T47D (cell line): Measurements from ENCODE around the gene MYRFL.

ENCODE experiments used
- DNase-seq, 2 experiments: peaks; one replicate each; pipeline versions ENCODE4 v3.0.0 to v3.0.0-alpha.2; 2011 to 2012; ENCODE audit warnings: low read depth in 1 of 2, low spot score in 1 of 2
- JUND ChIP-seq: IDR thresholded peaks from 2 replicates; pipeline ENCODE4 v1.6.1; 2012; ENCODE audit warnings: low read depth
- in situ Hi-C: cut with HindIII; loops from 2 replicates; pipeline ENCODE4 v1.10.0; 2016; ENCODE audit warnings: low sequenced_read_pairs, low pct_unique_long_range_greater_than_20kb

MYRFL gene

DNA sequence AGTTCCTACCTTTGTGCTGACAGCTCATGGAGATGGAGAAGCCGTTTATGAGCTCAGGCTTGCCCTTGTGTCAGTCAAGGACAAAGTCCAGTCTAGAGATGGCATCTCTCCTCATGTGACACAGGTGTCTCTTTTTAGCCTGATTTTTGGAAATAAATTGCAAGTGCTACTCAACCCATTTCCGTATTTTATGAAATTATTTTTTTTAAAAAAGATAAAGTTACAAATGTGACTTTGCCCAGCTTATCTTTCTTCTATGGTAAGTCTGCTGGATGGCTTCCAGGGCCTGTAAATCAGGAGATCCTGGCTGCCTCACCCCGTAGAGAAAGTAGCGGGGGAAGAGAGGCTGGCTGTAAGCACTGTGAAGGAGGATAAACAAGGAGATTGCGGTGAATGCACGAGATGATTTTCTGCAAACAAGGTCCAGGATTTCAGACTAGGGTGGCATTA lies 169.7 kb downstream of the MYRFL start:
- in situ Hi-C loops: no loop called here
- DNase-seq: no peak
- no peak for TF ChIP-seq JUND

- no peak for DNase-seq
- in situ Hi-C loops: no loop called here
- TF ChIP-seq JUND: no peak
Measured at GRCh38 chr12:69996241-69996640, 171.2 kb downstream of the MYRFL start.

GRCh38 chr12:69996722-69997121 lies 171.7 kb downstream of the MYRFL start:
- no peak for TF ChIP-seq JUND
- in situ Hi-C loops: no loop called here
- DNase-seq: no peak

GRCh38 chr12:69998011-69998410 lies 173.0 kb downstream of the MYRFL start:
- DNase-seq: no peak
- in situ Hi-C loops: no loop called here
- no peak for TF ChIP-seq JUND

- no peak for TF ChIP-seq JUND
- no peak for DNase-seq
- in situ Hi-C loops: no loop called here
Measured at GRCh38 chr12:69998922-69999321, 173.9 kb downstream of the MYRFL start.

DNA sequence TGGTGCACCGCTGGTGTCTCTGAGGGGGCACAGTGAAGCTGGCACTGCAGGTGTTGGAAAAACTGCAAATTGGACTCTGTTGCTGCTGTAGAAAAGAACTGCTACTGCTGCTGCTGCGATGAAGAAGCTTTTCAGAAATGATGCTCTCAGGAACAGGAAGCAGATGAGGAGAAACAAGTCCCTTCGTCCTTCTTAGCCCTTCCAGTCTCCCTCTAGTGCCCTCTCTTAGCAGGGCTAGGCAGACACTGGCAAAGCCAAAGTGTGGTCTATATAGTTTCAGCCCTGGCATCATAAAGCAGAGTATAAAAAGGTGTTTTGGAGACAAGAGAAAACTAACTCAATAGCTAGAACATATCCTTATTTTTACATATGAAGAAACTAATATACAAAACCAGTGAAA lies 174.5 kb downstream of the MYRFL start:
- no peak for TF ChIP-seq JUND
- peak in 1 of 2 experiments; percentile 28 for DNase-seq
- in situ Hi-C loops: no loop called here

DNA sequence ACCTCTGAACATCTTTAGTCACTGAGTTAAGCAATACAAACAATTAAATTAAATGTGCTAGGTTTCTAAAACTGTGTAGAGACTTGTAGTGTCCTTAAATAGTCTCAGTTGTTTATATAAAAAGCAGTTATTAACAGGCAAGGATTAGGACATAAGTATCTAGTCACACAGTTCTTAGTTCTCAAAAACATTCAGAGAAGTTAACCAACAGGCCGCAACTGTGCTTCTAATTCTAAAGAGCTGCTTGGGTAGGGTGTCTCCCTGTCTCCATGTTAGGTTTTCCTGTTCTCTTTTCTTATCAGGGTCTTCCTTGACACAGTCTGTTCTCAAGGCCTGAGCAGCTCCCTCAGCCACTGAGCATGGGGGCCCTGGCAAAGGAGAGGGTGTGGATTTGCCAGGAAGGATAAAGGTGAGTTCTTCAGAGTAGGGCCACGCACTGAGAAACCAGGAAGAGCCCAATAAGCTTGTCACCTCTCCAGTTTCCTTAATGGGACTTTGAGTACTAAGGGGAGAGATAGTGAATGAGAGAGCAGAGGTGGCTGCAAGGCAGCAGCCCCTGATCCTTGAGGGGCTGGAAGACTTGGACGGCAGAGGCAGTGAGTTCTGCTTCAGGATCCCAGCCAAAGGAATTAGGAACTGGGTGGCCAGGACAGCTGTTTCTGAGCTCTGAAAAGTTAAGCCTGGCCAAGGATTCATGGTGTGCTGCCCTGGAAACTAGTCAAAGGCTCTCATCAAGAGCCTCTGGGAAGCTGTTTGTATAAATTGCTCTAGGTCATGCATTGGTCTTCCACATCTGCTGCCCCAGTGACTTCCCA lies 177.3 kb downstream of the MYRFL start:
- DNase-seq: no peak
- no peak for TF ChIP-seq JUND
- in situ Hi-C loops: no loop called here

GRCh38 chr12:70002912-70003255 lies 177.9 kb downstream of the MYRFL start:
- no peak for TF ChIP-seq JUND
- no peak for DNase-seq
- in situ Hi-C loops: no loop called here

DNA sequence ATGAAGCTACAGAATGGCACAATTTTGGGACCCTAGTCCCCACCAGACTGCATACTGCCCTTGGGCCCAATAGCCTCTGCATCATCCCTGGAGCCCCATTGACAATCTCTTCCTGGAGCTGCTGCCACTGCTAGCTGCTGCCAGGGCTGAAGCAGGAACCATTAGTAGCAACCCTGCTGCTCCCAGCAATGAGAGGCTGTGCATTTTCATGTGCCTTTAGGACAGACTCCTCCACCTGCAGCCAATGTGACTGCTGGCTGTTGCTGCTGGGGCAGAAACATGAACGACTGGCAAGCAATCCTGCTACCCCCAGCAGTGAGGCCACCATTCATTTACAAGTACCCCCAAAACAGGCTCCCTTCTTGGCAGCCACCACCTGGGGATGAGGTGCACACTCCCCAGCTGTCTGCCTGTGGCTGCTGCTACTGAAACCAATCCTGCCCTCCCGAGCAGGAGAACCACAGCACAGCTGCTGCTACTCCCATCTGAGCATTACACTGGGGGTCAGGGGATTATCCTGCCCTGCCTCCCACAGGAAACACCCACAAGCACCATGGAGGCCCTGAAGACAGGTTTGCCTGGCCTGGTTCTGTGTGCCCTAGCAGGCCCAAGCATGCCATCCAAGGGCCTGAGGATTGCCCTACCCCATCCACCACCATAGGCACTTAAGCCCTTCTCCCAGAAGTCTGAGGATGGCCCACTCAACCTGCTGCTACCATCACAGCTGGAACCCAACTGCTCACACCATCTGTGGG lies 181.0 kb downstream of the MYRFL start:
- TF ChIP-seq JUND: no peak
- no peak for DNase-seq
- in situ Hi-C loops: no loop called here

- no peak for TF ChIP-seq JUND
- in situ Hi-C loops: no loop called here
- DNase-seq: no peak
Measured at GRCh38 chr12:70006619-70006973, 181.6 kb downstream of the MYRFL start.

- no peak for DNase-seq
- TF ChIP-seq JUND: no peak
- in situ Hi-C loops: no loop called here
Measured at GRCh38 chr12:70007687-70008086, 182.7 kb downstream of the MYRFL start.
